Astrocyte of the spinal cord (primary cell): ENCODE data around the gene ABHD8.
A peak's percentile ranks its signal among the peaks of the same experiment; 100 is the strongest.

Source experiments
- DNase-seq: peaks from one replicate; pipeline ENCODE4 v3.0.0; 2011; ENCODE audit warnings: low read depth, low spot score
- H3K4me3 ChIP-seq: 2 replicates; pipeline ENCODE4 v1.5.1; 2011; ENCODE audit warnings: low read depth, mild to moderate bottlenecking, low read length, moderate library complexity
- CTCF ChIP-seq: IDR thresholded peaks from 2 replicates; pipeline ENCODE4 v1.5.1; 2012; ENCODE audit warnings: low read depth, mild to moderate bottlenecking, low read length, inconsistent platforms
- in situ Hi-C: cut with HindIII; loops from 2 replicates; pipeline ENCODE4 v1.10.0; 2017; ENCODE audit warnings: low sequenced_read_pairs

Gene ABHD8

GRCh38 chr19:17333611-17334413, 30.6 kb upstream of the ABHD8 start:
- peak overlapping the region; percentile 63 for H3K4me3 ChIP-seq
- in situ Hi-C loops: no loop called here
- no peak for TF ChIP-seq CTCF
- DNase-seq: peak; percentile 87

- in situ Hi-C loops: no loop called here
- TF ChIP-seq CTCF: no peak
- H3K4me3 ChIP-seq: no peak overlapping the region
- peak; percentile 50 for DNase-seq
These were observed 29.7 kb upstream of the ABHD8 start for GRCh38 chr19:17332677-17333581.

GRCh38 chr19:17332360-17332676, 29.1 kb upstream of the ABHD8 start:
- in situ Hi-C loops: no loop called here
- no peak for TF ChIP-seq CTCF
- no peak overlapping the region for H3K4me3 ChIP-seq
- no peak for DNase-seq

GRCh38 chr19:17331045-17331558, 27.9 kb upstream of the ABHD8 start:
- no peak for TF ChIP-seq CTCF
- no peak for DNase-seq
- in situ Hi-C loops: no loop called here
- H3K4me3 ChIP-seq: no peak overlapping the region

- in situ Hi-C loops: no loop called here
- DNase-seq: no peak
- TF ChIP-seq CTCF: no peak
- H3K4me3 ChIP-seq: no peak overlapping the region
These were observed 27.2 kb upstream of the ABHD8 start for GRCh38 chr19:17330262-17331044.
